Karpas-422 (cell line): ENCODE measurements around the gene AP2S1. TPM values are rescaled to one million over a fixed set of nuclear protein-coding genes. Genes with fewer than 3 reads are reported as not detected.
"Not testable (repeated sequence)": the region's sequence is repeated elsewhere in the genome, so short reads cannot be mapped to it uniquely, and the experiment has no call there.

Experiments
- DNase-seq: peaks from one replicate; pipeline ENCODE4 v3.0.0-alpha.2; 2015
- H2AFZ ChIP-seq: fragments of 200-600 bp; sonication (generic); 2 replicates; pipeline ENCODE4 v1.6.1; 2014; ENCODE audit warnings: antibody characterized with exemption, low read length, mixed read lengths
- H3K27ac ChIP-seq: fragments of 200-600 bp; sonication (generic); 2 replicates; pipeline ENCODE4 v1.5.1; 2014; ENCODE audit warnings: mild to moderate bottlenecking, low read length, moderate library complexity
- H3K27me3 ChIP-seq: fragments of 200-600 bp; sonication (generic); 2 replicates; pipeline ENCODE4 v1.6.1; 2014; ENCODE audit warnings: low read length, mixed read lengths
- H3K36me3 ChIP-seq: fragments of 200-600 bp; sonication (generic); 2 replicates; pipeline ENCODE4 v1.6.1; 2014; ENCODE audit warnings: low read length, mixed read lengths; ENCODE audit not compliant: insufficient read depth
- H3K4me1 ChIP-seq: fragments of 200-600 bp; sonication (generic); 2 replicates; pipeline ENCODE4 v1.6.1; 2014; ENCODE audit warnings: mild to moderate bottlenecking, low read length, mixed read lengths
- H3K4me2 ChIP-seq: fragments of 200-600 bp; sonication (generic); 2 replicates; pipeline ENCODE4 v1.6.1; 2014; ENCODE audit warnings: low read length, low read depth, mild to moderate bottlenecking; ENCODE audit not compliant: poor library complexity, severe bottlenecking
- H3K4me3 ChIP-seq: fragments of 200-600 bp; sonication (generic); 2 replicates; pipeline ENCODE4 v1.5.1; 2014; ENCODE audit warnings: mild to moderate bottlenecking, antibody characterized with exemption, low read length, mixed read lengths
- H3K79me2 ChIP-seq: fragments of 200-600 bp; sonication (generic); 2 replicates; pipeline ENCODE4 v1.6.1; 2014; ENCODE audit warnings: mild to moderate bottlenecking, low read length, mixed read lengths
- H3K9ac ChIP-seq: fragments of 200-600 bp; sonication (generic); 2 replicates; pipeline ENCODE4 v1.6.0; 2014; ENCODE audit warnings: low read length
- H3K9me2 ChIP-seq: fragments of 200-600 bp; sonication (generic), shearing (Covaris generic); replicated peaks from 2 replicates; pipeline ENCODE4 v1.6.0; 2014; ENCODE audit warnings: mild to moderate bottlenecking, low read length, moderate library complexity; ENCODE audit not compliant: insufficient read depth
- H3K9me3 ChIP-seq: fragments of 300-700, 200-600 bp; sonication (generic); 2 replicates; pipeline ENCODE4 v1.6.1; 2014; ENCODE audit warnings: low read length, mixed read lengths
- H4K20me1 ChIP-seq: fragments of 200-600 bp; sonication (generic); 2 replicates; pipeline ENCODE4 v1.6.1; 2014; ENCODE audit warnings: mild to moderate bottlenecking, antibody characterized with exemption, low read length, low read depth; ENCODE audit not compliant: insufficient read depth
- total RNA-seq: library from RNA; depleted of rRNA; stranded (reverse); fragments of >200 nt; shearing (Covaris generic); gene quantifications from 2 replicates; pipeline ENCODE4 v1.2.3, GENCODE V29; 2014; ENCODE audit warnings: low replicate concordance

Gene AP2S1
- total RNA-seq, 1 experiment from 2014 or later = 63.7 TPM

GRCh38 chr19:46875234-46875633, 24.6 kb upstream of the AP2S1 start:
- peaks cover 90% of the 10 kb centered on the region for H3K79me2 ChIP-seq
- no peak overlapping the region for H3K4me3 ChIP-seq
- no peaks in the 10 kb centered on the region for H3K9me3 ChIP-seq
- H3K9me2 ChIP-seq = no peaks in the 10 kb centered on the region
- no peaks in the 10 kb centered on the region for H3K36me3 ChIP-seq
- no peak overlapping the region for H3K9ac ChIP-seq
- no peak overlapping the region for H3K4me2 ChIP-seq
- no peak for DNase-seq
- no peak overlapping the region for H2AFZ ChIP-seq
- no peak overlapping the region for H3K27ac ChIP-seq
- H4K20me1 ChIP-seq = 0 out of 2 replicates have a peak, but pooled peaks cover 23% of the 10 kb centered on the region
- H3K4me1 ChIP-seq = no peaks in the 10 kb centered on the region
- no peaks in the 10 kb centered on the region for H3K27me3 ChIP-seq

- Histone ChIP-seq H2AFZ (no peak overlapping the region), H3K36me3 (no peaks in the 10 kb centered on the region; the same call in 1 of the 2 replicates), H3K9me2 (no peaks in the 10 kb centered on the region), H4K20me1 (peaks cover 34% of the 10 kb centered on the region), H3K9me3 (no peaks in the 10 kb centered on the region), H3K4me1 (peaks cover 17% of the 10 kb centered on the region), H3K79me2 (peaks cover 93% of the 10 kb centered on the region), H3K27me3 (no peaks in the 10 kb centered on the region), H3K27ac (no peak overlapping the region), H3K4me2 (no peak overlapping the region), H3K9ac (no peak overlapping the region), H3K4me3 (no peak overlapping the region)
- DNase-seq = no peak
Measured at GRCh38 chr19:46872967-46873366, 22.3 kb upstream of the AP2S1 start.

- peaks cover 34% of the 10 kb centered on the region for H3K4me1 ChIP-seq
- not testable (repeated sequence) for DNase-seq, H3K27me3 ChIP-seq, H3K27ac ChIP-seq, H3K4me2 ChIP-seq, H2AFZ ChIP-seq, H3K36me3 ChIP-seq, H3K9ac ChIP-seq, H3K9me2 ChIP-seq, H3K4me3 ChIP-seq, H3K9me3 ChIP-seq
- peaks cover 47% of the 10 kb centered on the region for H4K20me1 ChIP-seq
- H3K79me2 ChIP-seq = peaks cover 98% of the 10 kb centered on the region
Measured at GRCh38 chr19:46871173-46871572, 20.5 kb upstream of the AP2S1 start.

GRCh38 chr19:46868025-46868802, 17.6 kb upstream of the AP2S1 start:
- H3K4me2 ChIP-seq = peak overlapping the region; percentile 31
- H3K36me3 ChIP-seq = peaks cover 8% of the 10 kb centered on the region; the same call in 1 of the 2 replicates
- H3K9me2 ChIP-seq = no peaks in the 10 kb centered on the region
- peak overlapping the region; percentile 34; the same call in 1 of the 2 replicates for H3K27ac ChIP-seq
- H2AFZ ChIP-seq = no peak overlapping the region
- peaks cover 66% of the 10 kb centered on the region for H4K20me1 ChIP-seq
- H3K9me3 ChIP-seq = no peaks in the 10 kb centered on the region
- H3K79me2 ChIP-seq = peaks cover 98% of the 10 kb centered on the region
- H3K4me1 ChIP-seq = peaks cover 61% of the 10 kb centered on the region
- H3K9ac ChIP-seq = no peak overlapping the region
- DNase-seq = no peak
- no peak overlapping the region for H3K4me3 ChIP-seq
- H3K27me3 ChIP-seq = no peaks in the 10 kb centered on the region

- Histone ChIP-seq H3K4me1 (peaks cover 72% of the 10 kb centered on the region), H3K36me3 (peaks cover 8% of the 10 kb centered on the region; the same call in 1 of the 2 replicates), H3K9me3 (no peaks in the 10 kb centered on the region), H3K9ac (no peak overlapping the region), H3K27ac (0 out of 2 replicates have a peak overlapping the region, but pooled peaks have one; percentile 39), H4K20me1 (peaks cover 70% of the 10 kb centered on the region), H3K4me2 (no peak overlapping the region), H3K27me3 (no peaks in the 10 kb centered on the region), H2AFZ (no peak overlapping the region), H3K79me2 (peaks cover 100% of the 10 kb centered on the region), H3K9me2 (no peaks in the 10 kb centered on the region), H3K4me3 (no peak overlapping the region)
- no peak for DNase-seq
Measured at GRCh38 chr19:46867170-46867569, 16.5 kb upstream of the AP2S1 start.

GRCh38 chr19:46866407-46867136, 15.9 kb upstream of the AP2S1 start:
- H4K20me1 ChIP-seq = peaks cover 67% of the 10 kb centered on the region
- H3K79me2 ChIP-seq = peaks cover 100% of the 10 kb centered on the region
- no peak overlapping the region for H3K9ac ChIP-seq
- H3K4me3 ChIP-seq = no peak overlapping the region
- H3K9me3 ChIP-seq = no peaks in the 10 kb centered on the region
- peak overlapping the region; percentile 39; the same call in 1 of the 2 replicates for H3K27ac ChIP-seq
- H3K27me3 ChIP-seq = no peaks in the 10 kb centered on the region
- H3K9me2 ChIP-seq = no peaks in the 10 kb centered on the region
- H2AFZ ChIP-seq = no peak overlapping the region
- peaks cover 74% of the 10 kb centered on the region for H3K4me1 ChIP-seq
- DNase-seq = no peak
- H3K36me3 ChIP-seq = peaks cover 8% of the 10 kb centered on the region; the same call in 1 of the 2 replicates
- no peak overlapping the region for H3K4me2 ChIP-seq

- Histone ChIP-seq H3K4me2 (peak overlapping the region; percentile 81), H4K20me1 (peaks cover 55% of the 10 kb centered on the region), H3K9ac (peak overlapping the region; percentile 96)
Measured at GRCh38 chr19:46863818-46864629, 13.4 kb upstream of the AP2S1 start.

More at GRCh38 chr19:46863818-46864629, 13.4 kb upstream of the AP2S1 start:
- H3K9me3 ChIP-seq = no peaks in the 10 kb centered on the region
- no peaks in the 10 kb centered on the region for H3K27me3 ChIP-seq
- peak overlapping the region; percentile 82; the same call in 1 of the 2 replicates for H3K27ac ChIP-seq
- no peak for DNase-seq
- peaks cover 79% of the 10 kb centered on the region for H3K79me2 ChIP-seq
- peaks cover 8% of the 10 kb centered on the region; the same call in 1 of the 2 replicates for H3K36me3 ChIP-seq
- H3K9me2 ChIP-seq = no peaks in the 10 kb centered on the region
- H2AFZ ChIP-seq = no peak overlapping the region
- peaks cover 77% of the 10 kb centered on the region for H3K4me1 ChIP-seq
- peak overlapping the region; percentile 93; the same call in 1 of the 2 replicates for H3K4me3 ChIP-seq
